Inferior parietal cortex (tissue), 1 donor: ENCODE measurements around the gene SYT15.
"Not testable (repeated sequence)": the region's sequence is repeated elsewhere in the genome, so short reads cannot be mapped to it uniquely, and the experiment has no call there.

ENCODE experiments used
- DNase-seq: peaks from one replicate; pipeline ENCODE4 v3.0.0-alpha.2; 2016; ENCODE audit errors: extremely low spot score

Gene SYT15

DNA sequence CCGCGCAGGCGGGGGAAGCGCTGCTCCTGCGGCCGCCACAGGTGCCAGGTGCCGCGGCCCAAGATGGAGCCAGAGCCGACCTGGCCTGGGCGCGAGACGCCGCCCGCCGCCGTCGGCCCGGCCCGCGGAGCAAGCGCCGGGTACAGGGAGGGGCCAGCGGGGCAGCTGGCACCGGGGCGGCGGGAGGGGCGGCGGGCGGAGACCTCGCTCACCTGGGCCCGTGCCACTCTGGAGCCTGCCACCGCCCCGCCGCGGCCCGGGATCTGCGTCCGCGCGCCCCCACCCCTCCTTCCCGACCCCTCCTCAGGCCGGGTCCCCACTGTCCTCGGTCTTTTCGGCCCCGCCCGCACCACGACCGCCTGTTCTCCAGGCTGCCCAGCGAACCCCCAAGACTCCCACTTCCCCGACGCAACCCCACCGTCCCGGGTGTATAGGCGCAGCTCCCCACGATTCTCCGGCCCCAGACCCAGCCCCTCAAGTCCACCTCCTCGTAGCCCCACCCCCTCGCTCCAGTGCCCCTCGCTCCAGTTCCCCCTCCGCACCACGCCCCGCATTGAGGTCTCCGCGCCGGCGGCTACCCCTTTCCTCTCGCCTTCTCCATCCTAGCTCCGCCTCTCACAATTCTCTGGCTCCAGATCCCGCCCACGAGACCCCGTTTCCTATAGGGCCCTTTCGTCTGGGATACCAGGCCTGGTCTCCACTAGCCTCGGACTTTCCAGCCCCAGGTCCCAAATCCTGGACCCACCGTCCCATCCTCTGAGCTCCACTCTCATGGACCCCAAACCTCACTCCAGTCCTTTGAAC is 22.2 kb upstream of the SYT15 start, which contains the start of gene GPRIN2:
GPRIN2 (minus strand) TSS at position 144 of the 804 bp plus-strand sequence. CDS start 5,922 bp downstream, outside the sequence.
- DNase-seq: no peak

DNA sequence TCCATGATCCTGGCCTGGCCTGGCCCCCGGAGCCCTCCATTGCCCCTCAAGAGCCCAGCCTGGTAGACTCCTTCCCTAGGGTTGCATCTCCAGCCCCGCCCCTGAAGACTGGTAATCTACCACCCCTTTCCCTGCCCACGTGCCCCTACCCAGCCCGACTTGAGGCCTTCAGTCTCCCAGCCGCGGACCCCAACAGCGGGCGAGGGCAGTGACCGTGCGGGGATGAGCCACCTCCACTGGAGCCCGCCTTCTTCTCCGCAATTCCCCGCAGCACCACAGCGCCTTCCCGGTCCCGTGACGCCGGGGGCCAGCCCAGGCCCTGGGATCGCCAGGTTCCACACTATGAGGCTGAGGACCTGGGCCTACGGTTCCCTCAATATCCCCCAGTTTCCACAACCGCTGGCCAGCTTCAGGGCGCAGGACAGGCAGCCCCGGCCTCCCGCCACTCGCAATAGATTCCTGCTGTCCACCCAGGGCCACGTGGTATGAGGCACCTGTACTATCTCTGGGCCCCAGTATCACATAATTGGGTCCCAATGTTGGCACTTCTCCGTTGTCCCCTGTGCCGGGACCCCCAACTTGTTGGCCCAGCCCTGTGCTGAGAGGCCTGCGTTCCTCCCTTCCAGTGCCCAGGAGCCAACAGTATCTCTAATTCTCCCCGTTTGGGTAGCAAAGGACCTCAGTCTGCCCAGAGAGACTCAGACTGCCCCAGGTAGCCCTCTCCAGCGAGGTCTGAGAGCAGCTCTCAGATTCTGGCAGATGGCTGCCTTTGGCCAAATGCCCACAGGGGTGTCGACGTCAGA is 21.4 kb upstream of the SYT15 start:
- no peak for DNase-seq

DNA sequence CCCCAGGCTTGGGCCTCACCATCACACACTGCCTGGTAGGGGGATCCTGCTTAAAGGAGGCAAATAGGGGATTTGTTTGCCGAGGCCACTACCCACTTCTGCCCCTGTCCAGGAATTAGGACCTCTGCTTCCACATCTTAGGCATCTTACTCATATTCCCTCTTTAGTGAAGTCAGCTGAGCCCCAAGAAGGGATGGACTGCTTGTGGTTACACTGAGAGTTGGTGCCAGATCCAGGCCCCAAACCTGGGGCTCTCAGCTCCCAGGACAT is 20.9 kb upstream of the SYT15 start:
- no peak for DNase-seq

DNA sequence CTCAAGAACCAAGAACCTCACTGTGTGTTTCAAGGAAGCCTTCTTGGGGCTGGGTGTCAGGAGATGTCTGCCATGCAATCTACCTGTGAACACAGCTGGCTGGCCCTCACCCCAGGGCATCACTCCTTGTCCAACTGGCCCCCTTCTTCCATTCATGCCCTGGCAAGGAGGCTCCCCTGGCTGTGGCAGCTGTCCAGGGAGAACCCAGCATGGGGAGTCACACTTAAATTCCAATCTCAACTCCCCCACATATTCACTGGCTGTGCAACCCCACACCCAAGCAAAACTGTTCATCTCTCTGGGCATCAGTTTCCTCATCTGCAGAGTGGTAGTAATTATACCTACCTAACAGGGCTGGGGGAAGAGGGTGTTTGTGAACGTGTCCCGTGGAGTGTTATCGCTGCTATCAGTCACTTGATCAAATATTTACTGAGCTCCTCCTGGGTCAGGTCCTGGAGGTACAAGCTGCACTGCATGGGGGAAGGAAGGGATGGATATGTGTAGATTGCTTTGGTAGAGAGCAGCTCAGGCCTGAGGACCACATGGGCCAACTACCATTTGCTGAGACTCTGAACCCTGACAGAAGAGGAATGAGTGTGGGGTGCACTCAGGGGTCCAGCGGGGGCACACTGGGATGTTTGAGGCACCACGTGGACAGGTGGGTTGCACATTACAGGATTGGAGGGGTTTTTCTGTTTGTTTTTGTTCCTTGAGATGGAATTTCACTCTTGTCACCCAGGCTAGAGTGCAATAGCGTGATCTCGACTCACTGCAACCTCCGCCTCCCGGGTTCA is 20.3 kb upstream of the SYT15 start:
- no peak for DNase-seq

DNA sequence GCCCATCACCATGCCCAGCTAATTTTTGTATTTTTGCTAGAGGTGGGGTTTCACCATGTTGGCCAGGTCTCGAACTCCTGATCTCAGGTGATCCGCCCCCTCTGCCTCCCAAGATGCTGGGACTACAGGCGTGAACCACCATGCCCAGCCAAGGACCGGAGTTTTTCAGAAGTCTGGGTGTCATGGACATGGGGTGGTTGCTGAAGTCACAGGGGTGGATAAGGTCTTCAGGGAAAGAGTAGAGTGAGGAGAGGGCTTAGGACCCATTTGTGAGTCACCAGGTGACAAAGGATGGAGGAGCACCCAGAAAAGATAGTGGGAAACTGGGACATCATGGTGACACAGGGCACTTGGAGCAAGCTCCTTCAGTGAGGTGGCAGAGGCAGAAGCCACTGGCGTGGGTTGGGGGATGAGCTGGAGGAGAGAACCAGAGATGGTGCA is 19.7 kb upstream of the SYT15 start:
- no peak for DNase-seq

DNA sequence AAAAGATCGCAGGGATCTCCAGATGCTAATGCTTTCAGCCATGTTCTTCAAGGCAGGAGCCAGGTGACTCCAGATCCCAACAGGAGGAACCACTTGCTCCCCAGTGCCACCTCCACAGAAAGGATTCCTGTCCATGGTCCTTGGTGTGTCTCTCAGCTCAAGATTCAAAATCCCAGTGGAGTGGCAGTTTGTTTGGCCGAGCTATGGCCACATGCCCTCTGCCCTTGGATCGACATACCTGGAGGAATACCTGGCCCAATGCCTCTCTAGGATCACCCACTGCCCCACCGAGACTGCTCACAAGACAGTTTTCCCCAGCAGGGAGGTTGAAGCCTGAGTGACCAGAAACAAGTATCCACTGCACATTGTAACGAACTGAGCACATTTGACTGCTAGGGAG is 18.5 kb upstream of the SYT15 start:
- DNase-seq: no peak

DNA sequence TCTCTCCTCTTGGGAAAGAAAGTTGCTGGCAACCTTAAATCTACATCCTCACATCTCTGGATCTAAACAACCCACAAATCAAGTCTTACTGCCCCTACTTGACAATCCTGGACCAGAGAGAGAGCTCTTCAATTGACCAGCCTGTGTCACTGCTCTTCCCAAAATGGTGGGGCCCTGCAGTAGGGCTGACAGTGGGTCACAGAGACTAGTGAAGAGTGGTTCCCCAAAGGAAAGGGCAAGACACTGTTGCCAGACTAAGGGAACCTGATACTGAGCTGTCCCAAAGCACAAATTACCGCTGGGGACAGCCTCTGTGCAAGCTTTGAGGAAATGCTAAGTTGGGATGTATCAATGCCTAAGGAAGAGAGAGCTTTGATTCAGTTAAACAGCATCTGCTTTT is 18.0 kb upstream of the SYT15 start:
- no peak for DNase-seq

DNA sequence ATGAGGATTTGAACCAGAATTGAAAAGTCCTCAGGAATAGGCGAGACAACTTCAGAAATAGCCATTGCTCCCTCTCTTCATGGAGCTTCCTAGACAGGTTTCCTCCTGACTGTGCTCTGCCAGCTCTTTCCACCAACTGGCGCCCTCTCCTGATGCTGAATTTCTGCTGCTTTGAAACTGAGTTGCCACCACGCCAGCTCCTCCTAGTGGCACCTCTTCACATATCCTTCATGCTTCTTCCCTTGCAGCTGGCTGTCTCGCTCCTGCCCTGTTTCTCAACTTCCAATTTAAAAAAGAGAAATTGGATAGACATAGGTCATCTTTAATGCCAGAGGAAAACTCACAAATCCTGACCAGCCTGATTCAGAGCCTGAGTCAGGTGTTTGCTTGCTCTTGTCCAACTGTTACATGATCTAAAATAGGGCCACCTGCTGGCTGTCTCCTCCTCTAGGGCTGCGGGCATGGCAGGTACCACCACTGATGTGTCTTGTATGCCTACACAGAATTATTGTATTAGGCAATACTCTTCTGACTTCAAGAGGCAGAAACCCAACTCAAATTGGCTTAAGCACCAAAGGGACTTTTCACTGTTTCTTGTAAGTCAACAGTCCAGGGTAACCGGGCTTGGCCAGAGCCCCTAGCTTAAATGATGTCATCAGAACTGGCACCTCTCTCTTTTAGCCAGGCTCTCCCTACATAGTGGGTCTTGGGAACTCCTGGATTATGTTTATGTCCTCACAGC is 13.2 kb upstream of the SYT15 start:
- peak; percentile 72 for DNase-seq

DNA sequence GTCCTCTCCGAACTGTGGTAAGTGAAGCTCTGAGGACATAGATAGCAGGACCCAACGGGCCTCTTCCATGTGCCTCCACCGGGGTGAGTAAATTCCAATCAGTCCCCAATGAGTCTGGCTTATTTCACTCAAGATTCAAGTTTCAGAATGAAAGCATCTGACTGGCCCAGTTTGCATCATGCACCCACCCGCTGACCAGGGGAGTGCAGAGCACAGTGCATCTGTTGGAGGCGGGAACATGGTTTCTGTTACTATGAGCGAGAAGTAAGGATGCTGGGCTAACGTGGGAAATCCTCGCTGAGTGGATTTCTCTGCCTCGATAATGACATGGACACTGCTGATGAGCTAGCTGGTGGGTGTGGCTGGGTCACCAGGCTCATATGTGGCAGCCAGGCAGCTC is 11.8 kb upstream of the SYT15 start:
- not testable (repeated sequence) for DNase-seq

DNA sequence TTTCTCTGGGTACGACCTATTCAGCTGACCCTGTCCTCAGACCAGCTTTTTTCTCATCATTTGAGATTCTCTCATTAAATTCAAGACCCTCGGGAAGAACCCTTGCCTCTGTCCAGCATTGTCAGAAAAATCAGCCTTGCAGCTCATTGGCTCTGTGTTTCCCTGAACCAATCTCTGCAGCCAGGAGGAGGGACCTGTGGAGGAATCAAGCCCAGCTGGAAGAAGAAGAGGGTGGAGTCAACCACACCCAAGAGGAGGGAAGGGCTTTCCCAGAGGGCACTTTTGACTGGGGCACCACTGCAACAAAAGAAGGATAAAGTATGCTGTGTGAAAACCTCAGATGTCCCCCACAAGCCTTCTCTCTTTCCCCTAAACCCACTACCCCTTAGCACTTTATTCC is 8.3 kb upstream of the SYT15 start:
- DNase-seq: not testable (repeated sequence)

DNA sequence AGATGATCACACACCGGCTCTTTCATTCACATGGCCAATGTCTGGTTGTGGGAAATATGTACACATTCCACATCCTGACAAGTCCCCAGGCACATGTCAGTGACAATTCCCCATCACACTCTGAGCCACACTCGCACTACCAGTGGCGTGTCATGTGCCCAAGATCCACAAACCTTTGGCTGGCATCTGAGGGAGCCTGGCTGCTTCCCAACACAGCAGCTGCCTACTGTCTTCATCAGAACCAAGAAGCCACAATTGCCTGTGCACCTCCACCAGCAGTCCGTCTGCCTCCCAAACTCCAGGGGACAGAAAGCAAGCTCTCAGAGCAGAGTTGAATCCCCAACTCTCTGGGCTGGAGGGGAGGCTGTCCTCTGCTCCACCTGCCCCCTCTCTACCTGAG is 6.2 kb upstream of the SYT15 start:
- DNase-seq: not testable (repeated sequence)

DNA sequence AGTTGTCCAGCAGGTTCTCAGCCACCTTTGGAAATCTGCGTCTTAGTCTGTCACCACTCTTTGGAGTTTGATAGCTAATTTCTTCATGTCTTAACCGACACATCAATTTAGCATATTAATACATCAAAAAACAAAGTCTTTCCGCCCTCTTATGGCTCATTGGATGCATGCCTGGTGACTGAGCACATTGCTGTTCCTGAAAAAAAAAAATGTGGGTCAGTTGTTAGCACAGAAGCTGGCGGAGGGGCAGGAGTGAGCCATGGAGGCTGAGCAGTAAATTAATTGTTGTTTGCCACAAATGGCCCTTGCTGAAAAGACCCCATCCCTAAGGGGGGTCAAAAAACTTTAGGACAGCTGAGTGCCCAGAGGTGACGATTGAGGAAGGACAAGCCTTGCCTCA is 5.6 kb upstream of the SYT15 start:
- DNase-seq: not testable (repeated sequence)

DNA sequence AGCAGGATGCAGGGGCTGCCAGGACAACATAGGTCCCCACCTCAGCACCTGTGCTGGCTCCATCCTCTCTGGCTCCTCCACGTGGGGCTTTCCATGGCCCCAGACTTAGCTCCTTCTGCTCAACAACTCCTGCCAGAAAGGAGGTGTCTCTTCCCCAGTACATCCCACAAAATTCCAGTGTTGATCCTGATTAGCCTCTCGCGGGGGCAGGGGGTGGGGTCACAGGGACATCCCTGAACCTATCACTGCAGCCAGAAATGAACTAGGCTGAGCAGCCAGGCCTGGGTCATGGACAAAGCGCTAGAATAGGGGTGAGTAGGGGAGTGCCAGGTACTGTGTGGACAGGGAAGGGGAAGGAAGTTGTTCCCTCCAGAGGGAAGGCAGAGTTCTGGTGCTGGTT is 5.0 kb upstream of the SYT15 start:
- DNase-seq: not testable (repeated sequence)

DNA sequence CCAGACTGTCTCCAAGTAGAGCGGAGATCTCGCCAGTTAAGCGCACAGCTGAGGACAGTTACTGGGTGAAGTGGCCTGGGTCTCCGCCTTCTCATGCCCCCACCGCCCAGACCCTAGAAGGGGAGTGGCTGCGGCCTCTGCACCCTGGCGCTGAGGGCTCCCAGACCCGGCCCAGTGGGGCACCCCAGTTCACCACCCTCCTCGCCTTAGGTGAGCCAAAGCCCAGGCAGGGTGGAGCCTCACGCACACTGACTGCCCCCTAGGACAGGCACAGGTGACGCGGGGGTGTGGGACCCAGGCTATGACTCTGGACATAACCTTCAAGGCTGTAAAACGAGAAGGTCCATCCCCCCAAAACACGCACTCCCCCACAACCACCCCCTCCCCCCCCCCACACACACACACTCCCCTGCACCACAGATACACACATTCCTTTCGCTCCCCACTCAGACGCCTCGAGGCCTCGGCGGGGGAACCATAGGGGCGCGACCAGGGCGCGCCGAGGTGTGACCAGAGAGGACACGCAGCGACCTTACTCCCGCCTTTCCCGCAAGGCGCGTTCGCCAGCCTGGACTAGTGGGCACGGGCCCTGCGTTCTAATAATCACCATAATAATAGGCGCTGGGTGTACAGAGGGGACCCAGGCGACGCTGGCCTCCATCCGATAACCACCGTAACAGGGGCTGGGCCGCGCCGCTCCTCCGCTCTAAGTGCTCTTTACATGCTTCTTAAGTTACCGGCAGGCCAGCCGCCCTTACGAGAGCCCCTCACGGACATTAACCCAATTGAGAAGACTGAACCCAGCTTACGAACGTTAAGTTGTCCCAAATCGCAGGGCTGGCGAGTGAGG is 1.1 kb upstream of the SYT15 start:
- not testable (repeated sequence) for DNase-seq

DNA sequence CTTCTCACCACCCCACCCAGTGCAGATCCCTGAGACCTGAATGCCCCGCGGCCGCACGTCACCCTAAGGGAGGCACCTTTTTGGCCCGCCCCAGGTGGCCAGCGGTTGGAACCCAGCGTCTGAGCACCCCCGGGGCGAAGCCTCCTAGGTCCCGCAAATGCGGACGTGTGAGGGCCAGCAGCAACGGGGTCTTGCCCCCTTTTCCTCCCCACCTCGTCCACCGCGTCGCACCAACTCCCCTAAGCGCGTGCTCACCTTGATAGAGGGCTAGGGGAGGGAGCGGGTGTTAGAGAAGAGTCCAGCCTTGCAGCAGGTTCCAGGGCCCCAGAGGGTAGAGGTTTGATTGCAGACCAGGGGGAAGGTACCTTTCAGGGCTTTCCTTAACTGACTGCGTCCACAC is 450 bp downstream of the SYT15 start:
- DNase-seq: not testable (repeated sequence)

DNA sequence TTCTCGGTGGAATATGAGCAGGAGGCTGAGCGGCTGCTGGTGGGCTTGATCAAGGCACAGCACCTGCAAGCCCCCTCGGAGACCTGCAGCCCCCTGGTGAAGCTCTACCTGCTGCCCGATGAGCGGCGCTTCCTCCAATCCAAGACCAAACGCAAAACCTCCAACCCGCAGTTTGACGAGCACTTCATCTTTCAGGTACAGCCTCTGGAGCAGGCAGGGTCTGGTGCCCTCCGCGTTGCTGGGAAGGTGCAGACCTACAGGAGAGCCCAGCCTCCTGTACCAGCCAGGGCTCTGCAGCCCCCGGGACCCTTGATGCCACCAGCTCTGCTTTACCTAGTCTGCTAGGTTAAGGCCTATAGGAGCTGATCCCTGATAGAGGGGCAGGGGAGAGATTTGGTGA is 3.1 kb downstream of the SYT15 start:
- DNase-seq: not testable (repeated sequence)

DNA sequence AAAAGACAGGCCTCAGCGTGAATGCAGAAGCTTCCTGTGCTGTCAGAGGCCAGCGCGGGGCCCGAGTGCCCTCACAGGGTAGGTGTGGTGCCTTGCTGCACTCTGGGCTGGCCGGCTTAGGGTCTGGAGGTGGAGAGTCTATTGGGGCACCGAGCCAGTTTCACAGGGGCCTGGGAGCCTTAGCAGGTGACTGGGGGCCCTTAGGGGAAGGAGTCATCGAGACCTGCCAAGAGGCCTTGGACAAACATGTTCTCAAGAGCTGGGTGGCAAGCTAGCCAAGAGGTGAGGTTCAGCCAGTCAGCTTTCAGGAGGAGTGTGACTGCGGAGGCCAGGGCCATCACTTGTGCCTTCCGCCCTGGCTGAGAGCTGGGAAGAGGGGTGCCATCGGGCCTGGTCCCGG is 3.6 kb downstream of the SYT15 start:
- not testable (repeated sequence) for DNase-seq

DNA sequence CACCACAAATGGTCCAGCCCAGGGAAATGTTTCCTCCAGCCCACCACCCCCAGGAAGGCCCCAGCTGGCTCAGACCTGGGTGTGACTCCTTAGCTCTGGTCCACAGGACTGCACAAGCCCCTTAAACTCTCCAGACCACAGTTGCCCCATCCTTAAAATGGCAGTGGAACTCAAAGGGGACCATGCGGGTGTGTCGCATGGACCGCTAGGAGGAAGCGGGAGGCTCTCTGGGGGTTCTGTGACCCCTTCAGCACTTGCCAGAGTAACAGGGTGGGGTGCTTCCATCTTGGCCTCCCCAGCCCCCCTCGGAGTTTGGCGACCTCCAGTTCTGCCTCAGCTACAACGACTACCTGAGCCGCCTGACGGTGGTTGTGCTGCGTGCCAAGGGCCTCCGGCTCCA is 5.3 kb downstream of the SYT15 start:
- not testable (repeated sequence) for DNase-seq

DNA sequence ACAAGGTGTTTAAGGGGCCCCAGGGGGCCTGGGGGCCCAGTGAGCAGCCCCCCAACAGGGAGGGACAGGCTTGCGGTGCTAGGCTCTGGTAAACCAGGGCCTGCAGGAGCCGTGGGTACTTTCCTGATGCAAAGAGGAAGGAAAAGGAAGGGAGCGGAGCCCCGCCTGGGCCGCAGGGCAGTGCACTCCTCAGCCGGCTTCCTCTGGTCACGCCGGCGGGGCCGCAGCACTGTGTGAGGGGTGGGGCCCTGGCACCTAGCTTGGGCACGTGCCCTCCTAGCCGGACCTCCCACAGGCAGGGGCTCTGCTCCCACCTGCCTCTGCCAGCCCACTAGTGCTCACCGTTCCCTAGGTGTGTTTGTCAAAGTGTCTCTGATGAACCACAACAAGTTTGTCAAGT is 6.3 kb downstream of the SYT15 start:
- DNase-seq: not testable (repeated sequence)

DNA sequence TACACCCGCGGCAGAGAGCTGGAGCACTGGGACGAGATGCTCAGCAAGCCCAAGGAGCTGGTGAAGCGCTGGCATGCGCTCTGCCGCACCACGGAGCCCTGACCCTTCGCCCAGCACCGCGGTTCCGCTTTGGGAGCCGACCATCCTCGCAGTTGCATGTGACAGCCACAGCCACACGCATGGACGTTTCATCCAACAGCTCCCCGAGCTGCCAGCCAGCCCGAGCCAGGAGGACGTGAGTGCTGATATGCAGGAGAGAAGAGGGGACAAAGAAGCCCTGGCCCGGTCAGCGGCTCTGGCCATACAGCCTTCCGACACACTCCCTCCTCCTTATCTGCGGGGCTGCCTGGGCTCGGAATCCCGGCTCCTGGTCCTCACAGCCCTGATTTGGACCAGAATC is 8.6 kb downstream of the SYT15 start:
- not testable (repeated sequence) for DNase-seq

DNA sequence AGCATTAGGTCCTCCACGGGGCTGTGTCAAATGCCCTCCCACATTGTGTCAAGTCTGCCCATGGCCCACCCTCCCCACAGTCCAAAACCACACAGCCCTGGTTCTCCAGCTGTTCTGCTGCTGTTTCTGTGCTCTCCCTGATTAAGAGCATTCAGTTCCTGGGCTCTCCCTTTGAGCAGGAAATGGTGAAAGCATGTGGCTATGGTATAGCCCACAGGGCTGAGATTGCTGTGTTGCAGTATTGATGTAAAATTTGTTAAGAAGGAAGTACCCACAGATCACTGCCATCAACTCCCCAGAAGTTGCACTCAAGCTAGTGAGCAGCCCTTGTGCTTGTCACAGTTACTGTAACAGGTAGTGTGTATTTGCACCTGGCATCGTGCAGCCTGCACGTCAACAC is 9.3 kb downstream of the SYT15 start:
- not testable (repeated sequence) for DNase-seq
